ENCODE results near the gene PPT2. TPM values are rescaled to one million over a fixed set of nuclear protein-coding genes. Genes with fewer than 3 reads are reported as not detected.

PPT2 gene
- total and polyA plus RNA-seq, 2 of the 8 experiments (the other 6 are each of a cell fraction or from before 2014, with no cell fraction given): 24.1 to 39.5 TPM

- TF ChIP-seq EP300 (IDR thresholded peaks at IDR 0.05; ENCODE audit: borderline replicate concordance in 1 of 2, low read depth in 2 of 2, low read length in 2 of 2): no peak
- TF ChIP-seq CTCF (IDR thresholded peaks at IDR 0.05; ENCODE audit: control extremely low read depth in 1 of 3, insufficient read depth in 1 of 3, low read depth in 1 of 3, low read length in 3 of 3): peak in 2 of 3 experiments; percentile 57 to 67; a peak in 3 of 4 replicates
These were observed 41.1 kb downstream of the PPT2 start (continued) for GRCh38 chr6:32194825-32195651.

Measured in H1 (cell line).